ENCODE measurements around the gene RPS15A. TPM values are rescaled to one million over a fixed set of nuclear protein-coding genes. Genes with fewer than 3 reads are reported as not detected.

The RPS15A gene
- total RNA-seq, 2 donors from 2014 or later: 1,011 to 1,121 TPM

GRCh38 chr16:18801145-18801972, 11.2 kb upstream of the RPS15A start, which contains the start of gene ARL6IP1:
ARL6IP1 (minus strand) TSS chr16:18801549; CDS start chr16:18801466, 83 bp downstream.
- peaks cover 4% of the 10 kb centered on the region for H3K36me3 ChIP-seq
- peak within 1 kb of the TSS; percentile 78 to 99 for H3K9ac ChIP-seq (ENCODE audit: low read depth in 2 of 2, low read length in 2 of 2)
- H3K27me3 ChIP-seq: no peaks in the 10 kb centered on the region
- peak; percentile 99 for DNase-seq
- H3K4me3 ChIP-seq: peak within 1 kb of the TSS; percentile 92
- H3K9me3 ChIP-seq: no peaks in the 10 kb centered on the region
- peaks cover 4% of the 10 kb centered on the region for H3K4me1 ChIP-seq
- intact Hi-C loops (cut with DNase I): no loop called here
- TF ChIP-seq CTCF (IDR thresholded peaks at IDR 0.05): peak; percentile 88
- H3K27ac ChIP-seq: peak within 1 kb of the TSS; percentile 90

- Histone ChIP-seq H3K9ac (ENCODE audit: low read depth in 2 of 2, low read length in 2 of 2) (peak overlapping the region; percentile 78 to 99), H3K27ac (peak overlapping the region; percentile 90), H3K4me3 (peak overlapping the region; percentile 92), H3K27me3 (no peaks in the 10 kb centered on the region), H3K4me1 (peaks cover 4% of the 10 kb centered on the region), H3K36me3 (peaks cover 5% of the 10 kb centered on the region), H3K9me3 (no peaks in the 10 kb centered on the region)
- DNase-seq: peak; percentile 39
- no peak for TF ChIP-seq CTCF (IDR thresholded peaks at IDR 0.05)
- intact Hi-C loops (cut with DNase I): no loop called here
These were observed 10.6 kb upstream of the RPS15A start for GRCh38 chr16:18800775-18801144.

DNA sequence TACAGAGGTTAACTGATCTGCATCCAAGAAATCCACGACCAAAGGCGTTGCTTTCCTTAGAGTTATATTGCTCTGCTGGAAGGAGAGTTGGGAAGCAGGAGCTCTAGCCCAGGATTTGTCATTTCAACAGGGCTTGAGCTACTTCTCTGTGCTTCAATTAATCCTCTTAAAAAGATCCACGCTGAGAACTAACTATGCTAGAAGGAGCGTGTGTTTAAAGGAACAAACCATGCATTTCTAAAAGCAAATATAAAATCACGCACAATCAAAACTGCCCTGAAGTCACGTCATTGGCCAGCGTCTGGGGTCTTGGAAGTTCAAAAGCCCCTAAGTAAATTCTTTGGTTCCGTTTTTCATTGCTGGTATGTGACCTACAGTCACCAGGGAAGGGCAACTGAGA, 10.2 kb upstream of the RPS15A start:
- Histone ChIP-seq H3K4me3 (peak overlapping the region; percentile 92), H3K9me3 (no peaks in the 10 kb centered on the region), H3K27me3 (no peaks in the 10 kb centered on the region), H3K9ac (ENCODE audit: low read depth in 2 of 2, low read length in 2 of 2) (peak overlapping the region; percentile 78 to 99), H3K36me3 (peaks cover 5% of the 10 kb centered on the region), H3K27ac (peak overlapping the region; percentile 90), H3K4me1 (peaks cover 4% of the 10 kb centered on the region)
- TF ChIP-seq CTCF (IDR thresholded peaks at IDR 0.05): no peak
- intact Hi-C loops (cut with DNase I): no loop called here
- DNase-seq: no peak

- H3K9ac ChIP-seq (ENCODE audit: low read depth in 2 of 2, low read length in 2 of 2): peak overlapping the region in 1 of 2 donors; percentile 99
- no peak overlapping the region for H3K27ac ChIP-seq
- DNase-seq: no peak
- no peaks in the 10 kb centered on the region for H3K27me3 ChIP-seq
- peaks cover 4% of the 10 kb centered on the region for H3K4me1 ChIP-seq
- peaks cover 5% of the 10 kb centered on the region for H3K36me3 ChIP-seq
- H3K9me3 ChIP-seq: no peaks in the 10 kb centered on the region
- TF ChIP-seq CTCF (IDR thresholded peaks at IDR 0.05): no peak
- H3K4me3 ChIP-seq: no peak overlapping the region
- intact Hi-C loops (cut with DNase I): no loop called here
These were observed 9.4 kb upstream of the RPS15A start for GRCh38 chr16:18799500-18799899.

DNA sequence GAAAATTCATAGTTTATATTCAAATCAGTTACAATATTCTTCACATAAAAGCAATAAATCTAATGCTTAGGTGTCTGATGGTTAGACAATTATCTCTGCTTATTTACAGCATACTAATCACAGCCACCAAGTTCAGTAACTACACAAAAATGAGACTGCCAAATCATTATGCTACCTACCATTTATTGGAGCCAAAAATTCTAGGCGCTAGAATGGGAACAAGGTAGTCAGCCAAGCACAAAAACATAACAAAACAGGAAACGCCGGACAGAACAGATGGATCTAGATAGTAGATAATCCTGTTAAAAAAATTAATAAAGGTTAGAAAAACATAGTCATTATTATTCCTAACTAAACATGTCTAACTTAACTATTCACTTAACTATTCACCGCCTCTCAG, 7.6 kb upstream of the RPS15A start:
- no peak for TF ChIP-seq CTCF (IDR thresholded peaks at IDR 0.05)
- peaks cover 5% of the 10 kb centered on the region for H3K36me3 ChIP-seq

More for the DNA sequence above, 7.6 kb upstream of the RPS15A start:
- DNase-seq: no peak
- H3K9me3 ChIP-seq: no peaks in the 10 kb centered on the region
- H3K27me3 ChIP-seq: no peaks in the 10 kb centered on the region
- H3K27ac ChIP-seq: no peak overlapping the region
- H3K4me1 ChIP-seq: peaks cover 4% of the 10 kb centered on the region
- intact Hi-C loops (cut with DNase I): no loop called here
- no peak overlapping the region for H3K4me3 ChIP-seq
- H3K9ac ChIP-seq (ENCODE audit: low read depth in 2 of 2, low read length in 2 of 2): no peak overlapping the region
